ENCODE measurements around the gene SLC6A17.

- TF ChIP-seq, protein P1, sequence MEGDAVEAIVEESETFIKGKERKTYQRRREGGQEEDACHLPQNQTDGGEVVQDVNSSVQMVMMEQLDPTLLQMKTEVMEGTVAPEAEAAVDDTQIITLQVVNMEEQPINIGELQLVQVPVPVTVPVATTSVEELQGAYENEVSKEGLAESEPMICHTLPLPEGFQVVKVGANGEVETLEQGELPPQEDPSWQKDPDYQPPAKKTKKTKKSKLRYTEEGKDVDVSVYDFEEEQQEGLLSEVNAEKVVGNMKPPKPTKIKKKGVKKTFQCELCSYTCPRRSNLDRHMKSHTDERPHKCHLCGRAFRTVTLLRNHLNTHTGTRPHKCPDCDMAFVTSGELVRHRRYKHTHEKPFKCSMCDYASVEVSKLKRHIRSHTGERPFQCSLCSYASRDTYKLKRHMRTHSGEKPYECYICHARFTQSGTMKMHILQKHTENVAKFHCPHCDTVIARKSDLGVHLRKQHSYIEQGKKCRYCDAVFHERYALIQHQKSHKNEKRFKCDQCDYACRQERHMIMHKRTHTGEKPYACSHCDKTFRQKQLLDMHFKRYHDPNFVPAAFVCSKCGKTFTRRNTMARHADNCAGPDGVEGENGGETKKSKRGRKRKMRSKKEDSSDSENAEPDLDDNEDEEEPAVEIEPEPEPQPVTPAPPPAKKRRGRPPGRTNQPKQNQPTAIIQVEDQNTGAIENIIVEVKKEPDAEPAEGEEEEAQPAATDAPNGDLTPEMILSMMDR (IDR thresholded peaks at IDR 0.05) = no peak
- TF ChIP-seq POLR2A (IDR thresholded peaks at IDR 0.05) = no peak
These were observed 55.4 kb downstream of the SLC6A17 start for GRCh38 chr1:110205591-110206155.

All from right lobe of liver (tissue), 4 donors.